Astrocyte (in vitro differentiated cells and primary cell): ENCODE data around the gene GPC3. TPM values are rescaled to one million over a fixed set of nuclear protein-coding genes. Genes with fewer than 3 reads are reported as not detected.

Experiments used
- DNase-seq: peaks from one replicate; pipeline ENCODE4 v3.0.0-alpha.2; 2010; ENCODE audit warnings: low read depth
- FAIRE-seq: peaks from 2 replicates; lab custom pipeline; 2011; peaks lifted over from hg19 to GRCh38; lab: Jason Lieb, UNC
- H2AFZ ChIP-seq: 2 replicates; pipeline ENCODE4 v1.6.0; 2012; ENCODE audit warnings: low read depth, low read length, inconsistent platforms
- H3K27ac ChIP-seq: 2 replicates; pipeline ENCODE4 v1.5.1; 2011; ENCODE audit warnings: low read depth, low read length, inconsistent platforms
- H3K27me3 ChIP-seq: 2 replicates; pipeline ENCODE4 v1.6.0; 2011; ENCODE audit warnings: low read length, inconsistent platforms; ENCODE audit not compliant: insufficient read depth
- H3K36me3 ChIP-seq: 2 replicates; pipeline ENCODE4 v1.5.1; 2011; ENCODE audit warnings: low read length, inconsistent platforms; ENCODE audit not compliant: insufficient read depth
- H3K4me1 ChIP-seq: 2 replicates; pipeline ENCODE4 v1.5.1; 2011; ENCODE audit warnings: low read length, inconsistent platforms; ENCODE audit not compliant: insufficient read depth
- H3K4me2 ChIP-seq: 2 replicates; pipeline ENCODE4 v1.6.0; 2012; ENCODE audit warnings: low read length, inconsistent platforms
- H3K4me3 ChIP-seq: 2 replicates; pipeline ENCODE4 v1.5.1; 2011; ENCODE audit warnings: low read depth, mild to moderate bottlenecking, low read length, inconsistent platforms; ENCODE audit not compliant: insufficient read depth
- H3K79me2 ChIP-seq: 2 replicates; pipeline ENCODE4 v1.6.0; 2012; ENCODE audit warnings: mild to moderate bottlenecking, low read length, inconsistent platforms; ENCODE audit not compliant: insufficient read depth
- H3K9ac ChIP-seq: 2 replicates; pipeline ENCODE4 v1.6.0; 2012; ENCODE audit warnings: mild to moderate bottlenecking, low read length, inconsistent platforms
- H3K9me3 ChIP-seq: 2 replicates; pipeline ENCODE4 v1.5.1; 2012; ENCODE audit warnings: low read depth, mild to moderate bottlenecking, low read length, inconsistent platforms; ENCODE audit not compliant: insufficient read depth
- H4K20me1 ChIP-seq: 2 replicates; pipeline ENCODE4 v1.6.0; 2012; ENCODE audit warnings: low read length, inconsistent platforms; ENCODE audit not compliant: insufficient read depth
- H3K27ac Mint-ChIP-seq: one replicate; pipeline ENCODE4 v1.8.0; 2021; ENCODE audit warnings: mild to moderate bottlenecking, mixed read lengths; ENCODE audit not compliant: unreplicated experiment
- H3K27me3 Mint-ChIP-seq: one replicate; pipeline ENCODE4 v1.8.0; 2021; ENCODE audit warnings: low read depth, mixed read lengths; ENCODE audit not compliant: unreplicated experiment
- H3K36me3 Mint-ChIP-seq: one replicate; pipeline ENCODE4 v1.8.0; 2021; ENCODE audit warnings: low read depth, mixed read lengths; ENCODE audit not compliant: unreplicated experiment
- H3K4me1 Mint-ChIP-seq: one replicate; pipeline ENCODE4 v1.8.0; 2021; ENCODE audit warnings: low read depth, mixed read lengths; ENCODE audit not compliant: unreplicated experiment
- H3K4me3 Mint-ChIP-seq: one replicate; pipeline ENCODE4 v1.8.0; 2021; ENCODE audit warnings: mild to moderate bottlenecking, moderate library complexity, mixed read lengths; ENCODE audit not compliant: unreplicated experiment
- H3K9me3 Mint-ChIP-seq: one replicate; pipeline ENCODE4 v1.8.0; 2021; ENCODE audit warnings: mild to moderate bottlenecking, mixed read lengths; ENCODE audit not compliant: unreplicated experiment
- EZH2 ChIP-seq: IDR thresholded peaks from 2 replicates; pipeline ENCODE4 v1.6.1; 2012; ENCODE audit warnings: mild to moderate bottlenecking, low read length, inconsistent platforms; ENCODE audit not compliant: insufficient read depth
- total RNA-seq: library from RNA; stranded (reverse); gene quantifications from 2 replicates; pipeline ENCODE4 v1.2.1, GENCODE V29; 2021
- TF ChIP-seq, protein P1 (sequence below): IDR thresholded peaks from 2 replicates; pipeline ENCODE4 v1.5.1; 2011; ENCODE audit warnings: low read depth, mild to moderate bottlenecking, inconsistent platforms, low read length, moderate library complexity; ENCODE audit not compliant: insufficient read depth

Gene GPC3
- total RNA-seq, 1 donor from 2014 or later: 8.2 TPM

GRCh38 chrX:133854290-133854689 is 131.1 kb downstream of the GPC3 start:
- H3K4me1 ChIP-seq: no peaks in the 10 kb centered on the region
- no peak for FAIRE-seq

DNA sequence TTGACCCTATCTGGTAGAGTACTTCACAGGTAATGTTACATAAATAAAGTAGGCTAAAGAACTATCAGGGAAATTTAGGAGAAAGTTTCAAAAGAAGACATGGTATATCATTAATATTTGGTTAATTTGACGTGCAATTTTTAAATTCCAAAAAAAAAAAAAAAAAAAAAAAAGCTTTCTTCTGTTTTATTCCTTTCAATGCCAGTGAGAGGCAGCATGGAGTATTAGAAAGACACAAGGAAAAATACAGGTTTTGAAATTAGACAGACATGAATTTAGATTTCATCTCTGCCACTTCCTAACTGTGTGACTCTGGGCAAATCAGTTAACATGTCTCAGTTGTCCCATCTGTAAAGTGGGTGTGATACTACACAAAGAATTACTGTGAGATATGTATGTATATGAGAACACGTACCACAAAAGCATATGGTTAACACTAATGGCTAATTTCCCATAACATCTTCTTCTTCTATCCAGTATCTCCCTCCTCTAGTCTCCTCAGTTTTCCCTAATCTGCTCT is 132.5 kb downstream of the GPC3 start:
- TF ChIP-seq, protein P1, sequence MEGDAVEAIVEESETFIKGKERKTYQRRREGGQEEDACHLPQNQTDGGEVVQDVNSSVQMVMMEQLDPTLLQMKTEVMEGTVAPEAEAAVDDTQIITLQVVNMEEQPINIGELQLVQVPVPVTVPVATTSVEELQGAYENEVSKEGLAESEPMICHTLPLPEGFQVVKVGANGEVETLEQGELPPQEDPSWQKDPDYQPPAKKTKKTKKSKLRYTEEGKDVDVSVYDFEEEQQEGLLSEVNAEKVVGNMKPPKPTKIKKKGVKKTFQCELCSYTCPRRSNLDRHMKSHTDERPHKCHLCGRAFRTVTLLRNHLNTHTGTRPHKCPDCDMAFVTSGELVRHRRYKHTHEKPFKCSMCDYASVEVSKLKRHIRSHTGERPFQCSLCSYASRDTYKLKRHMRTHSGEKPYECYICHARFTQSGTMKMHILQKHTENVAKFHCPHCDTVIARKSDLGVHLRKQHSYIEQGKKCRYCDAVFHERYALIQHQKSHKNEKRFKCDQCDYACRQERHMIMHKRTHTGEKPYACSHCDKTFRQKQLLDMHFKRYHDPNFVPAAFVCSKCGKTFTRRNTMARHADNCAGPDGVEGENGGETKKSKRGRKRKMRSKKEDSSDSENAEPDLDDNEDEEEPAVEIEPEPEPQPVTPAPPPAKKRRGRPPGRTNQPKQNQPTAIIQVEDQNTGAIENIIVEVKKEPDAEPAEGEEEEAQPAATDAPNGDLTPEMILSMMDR: no peak
- no peak for TF ChIP-seq EZH2
- H4K20me1 ChIP-seq: no peaks in the 10 kb centered on the region
- no peaks in the 10 kb centered on the region for H3K4me1 ChIP-seq
- H3K79me2 ChIP-seq: no peaks in the 10 kb centered on the region
- H2AFZ ChIP-seq: no peak overlapping the region
- Mint-ChIP-seq H3K27ac (no peak overlapping the region), H3K4me1 (peaks cover 8% of the 10 kb centered on the region), H3K27me3 (no peaks in the 10 kb centered on the region), H3K36me3 (no peaks in the 10 kb centered on the region), H3K4me3 (no peak overlapping the region), H3K9me3 (no peaks in the 10 kb centered on the region)
- H3K4me2 ChIP-seq: no peak overlapping the region
- H3K9me3 ChIP-seq: no peaks in the 10 kb centered on the region
- no peak overlapping the region for H3K27ac ChIP-seq
- no peak overlapping the region for H3K4me3 ChIP-seq
- no peaks in the 10 kb centered on the region for H3K27me3 ChIP-seq
- DNase-seq: no peak
- no peaks in the 10 kb centered on the region for H3K36me3 ChIP-seq
- FAIRE-seq: peak; percentile 5
- no peak overlapping the region for H3K9ac ChIP-seq

More at GRCh38 chrX:133854290-133854689, 131.1 kb downstream of the GPC3 start:
- H3K27ac ChIP-seq: no peak overlapping the region
- H3K36me3 ChIP-seq: no peaks in the 10 kb centered on the region
- no peak overlapping the region for H3K9ac ChIP-seq
- H3K9me3 Mint-ChIP-seq: no peaks in the 10 kb centered on the region
- no peak overlapping the region for H3K4me3 ChIP-seq
- H2AFZ ChIP-seq: no peak overlapping the region
- H4K20me1 ChIP-seq: no peaks in the 10 kb centered on the region
- H3K4me1 Mint-ChIP-seq: peaks cover 8% of the 10 kb centered on the region
- H3K4me3 Mint-ChIP-seq: no peak overlapping the region
- DNase-seq: no peak
- TF ChIP-seq EZH2: no peak
- TF ChIP-seq, protein P1: no peak
- no peaks in the 10 kb centered on the region for H3K36me3 Mint-ChIP-seq
- H3K27ac Mint-ChIP-seq: no peak overlapping the region
- no peaks in the 10 kb centered on the region for H3K27me3 Mint-ChIP-seq
- no peak overlapping the region for H3K4me2 ChIP-seq
- H3K79me2 ChIP-seq: no peaks in the 10 kb centered on the region
- H3K27me3 ChIP-seq: no peaks in the 10 kb centered on the region
- no peaks in the 10 kb centered on the region for H3K9me3 ChIP-seq

- FAIRE-seq (no peak), DNase-seq (no peak)
- Mint-ChIP-seq H3K4me1 (peaks cover 8% of the 10 kb centered on the region), H3K4me3 (no peak overlapping the region), H3K27me3 (no peaks in the 10 kb centered on the region), H3K9me3 (no peaks in the 10 kb centered on the region), H3K27ac (no peak overlapping the region), H3K36me3 (no peaks in the 10 kb centered on the region)
- H3K4me3 ChIP-seq: no peak overlapping the region
- H3K79me2 ChIP-seq: no peaks in the 10 kb centered on the region
- no peaks in the 10 kb centered on the region for H4K20me1 ChIP-seq
- H3K36me3 ChIP-seq: no peaks in the 10 kb centered on the region
- H2AFZ ChIP-seq: no peak overlapping the region
- no peak overlapping the region for H3K4me2 ChIP-seq
- no peak for TF ChIP-seq EZH2
- TF ChIP-seq, protein P1: no peak
- H3K9ac ChIP-seq: no peak overlapping the region
- H3K27me3 ChIP-seq: no peaks in the 10 kb centered on the region
- no peaks in the 10 kb centered on the region for H3K4me1 ChIP-seq
- H3K9me3 ChIP-seq: no peaks in the 10 kb centered on the region
- no peak overlapping the region for H3K27ac ChIP-seq
Measured at GRCh38 chrX:133852401-133852800, 133.0 kb downstream of the GPC3 start.
